Fibroblast of skin of back (primary cell): Measurements from ENCODE around the gene RYR2.

Source experiments
- DNase-seq: peaks from one replicate; pipeline ENCODE4 v3.0.0-alpha.2; 2013

RYR2 gene

DNA sequence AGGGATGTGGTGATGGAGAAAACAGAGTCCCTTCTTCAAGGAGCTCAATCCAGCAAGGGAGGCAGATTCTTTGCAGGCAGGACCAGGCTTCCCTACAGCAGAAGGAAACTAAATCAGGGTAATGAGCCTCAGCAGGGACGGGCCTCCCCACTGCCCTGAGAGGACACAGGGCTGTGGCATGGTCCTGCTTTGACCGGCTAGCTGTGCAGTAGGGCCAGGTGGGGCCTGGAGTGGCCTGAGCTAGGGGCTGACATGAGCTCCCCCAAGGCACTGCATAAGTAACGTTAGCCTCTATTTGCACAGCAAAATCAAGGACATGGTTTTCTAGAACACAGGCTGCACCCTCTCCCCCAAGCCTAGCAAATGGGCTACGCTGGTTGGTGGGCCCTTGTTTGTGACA is 162.9 kb downstream of the RYR2 start:
- DNase-seq, result no peak

DNA sequence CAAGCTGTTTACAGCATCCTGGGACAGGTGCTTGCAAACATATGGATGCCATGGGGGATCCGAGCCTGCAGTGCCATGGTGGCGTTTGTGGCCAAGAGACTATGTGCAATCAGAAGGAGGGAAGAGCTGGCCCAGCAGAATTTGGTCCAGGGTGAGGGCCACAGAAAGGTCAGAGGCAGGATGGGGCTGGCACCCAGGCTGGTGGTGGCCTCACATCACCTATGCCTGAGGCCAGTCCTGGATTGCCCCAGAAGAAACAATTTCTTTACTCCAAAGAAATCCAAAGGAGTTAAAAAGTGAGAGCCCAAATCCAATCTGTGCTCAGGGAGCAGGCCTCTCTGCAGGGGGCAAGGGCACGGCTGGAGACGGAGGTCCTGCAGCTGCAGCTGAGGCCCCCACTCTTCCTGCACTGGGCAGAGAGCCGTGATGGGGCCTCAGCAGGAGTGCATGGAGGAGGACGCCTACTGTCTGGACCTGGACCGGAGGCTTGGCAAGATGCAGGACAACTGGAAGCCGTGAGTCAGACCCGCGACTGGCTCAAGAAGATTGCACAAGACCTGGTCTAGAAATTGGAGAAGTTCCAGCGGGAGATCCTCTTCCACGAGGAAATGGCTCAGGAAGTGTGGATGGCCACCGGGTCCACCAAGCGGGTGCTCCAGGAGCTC is 163.5 kb downstream of the RYR2 start:
- DNase-seq, result no peak

DNA sequence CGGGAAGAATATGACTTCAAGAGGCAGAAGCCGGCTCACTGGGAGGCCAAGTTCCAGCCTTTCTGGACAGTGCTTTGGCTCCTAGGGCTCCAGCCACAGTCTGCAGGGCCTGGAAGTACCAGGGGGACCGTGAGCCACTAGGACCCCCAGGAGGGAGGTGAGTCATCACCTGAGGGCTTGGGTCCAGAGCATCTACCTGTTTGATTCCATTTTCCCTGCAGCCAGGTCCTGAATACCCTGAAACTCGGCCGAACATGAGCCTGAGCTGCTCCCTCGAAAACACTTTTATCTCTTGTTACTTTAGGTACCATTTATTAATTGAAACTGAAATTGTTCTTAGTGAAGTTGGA is 164.1 kb downstream of the RYR2 start:
- DNase-seq, result no peak

DNA sequence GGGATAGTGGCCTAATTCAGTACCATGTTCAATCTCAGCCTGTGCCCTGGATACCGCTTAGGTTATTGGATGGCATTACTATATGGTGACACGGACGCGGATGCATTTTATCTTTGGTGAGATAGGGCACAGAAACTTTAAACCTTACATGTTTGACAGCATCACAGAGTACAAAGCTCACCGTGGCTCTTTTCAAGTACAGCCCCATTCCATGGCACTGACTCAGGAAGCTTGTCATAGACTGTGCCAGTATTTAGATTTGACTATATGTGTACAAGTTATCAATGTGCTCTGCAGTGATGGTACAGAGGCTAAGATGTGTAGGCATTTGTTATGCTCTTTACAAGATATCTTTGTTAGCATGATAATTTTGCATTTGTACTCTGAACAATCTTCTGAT is 169.0 kb downstream of the RYR2 start:
- no peak for DNase-seq

DNA sequence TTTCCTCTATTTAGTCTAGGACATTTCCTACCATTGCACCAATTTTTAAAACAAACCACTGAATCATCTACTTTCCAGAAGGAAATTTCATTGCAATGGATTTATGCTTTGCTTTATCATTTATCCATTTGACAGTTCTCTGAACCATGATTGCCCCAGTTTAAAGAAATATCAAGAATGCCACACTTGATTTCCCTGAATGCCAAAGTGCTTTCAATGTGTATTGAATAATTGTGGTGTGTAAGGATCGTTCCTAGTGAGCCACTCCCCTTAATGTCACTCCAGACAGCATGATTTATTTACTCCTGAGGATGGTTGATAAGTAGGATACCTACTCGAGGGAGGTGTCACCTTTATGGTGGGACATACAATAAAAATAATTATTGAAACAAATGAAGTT is 169.6 kb downstream of the RYR2 start:
- DNase-seq, result no peak

DNA sequence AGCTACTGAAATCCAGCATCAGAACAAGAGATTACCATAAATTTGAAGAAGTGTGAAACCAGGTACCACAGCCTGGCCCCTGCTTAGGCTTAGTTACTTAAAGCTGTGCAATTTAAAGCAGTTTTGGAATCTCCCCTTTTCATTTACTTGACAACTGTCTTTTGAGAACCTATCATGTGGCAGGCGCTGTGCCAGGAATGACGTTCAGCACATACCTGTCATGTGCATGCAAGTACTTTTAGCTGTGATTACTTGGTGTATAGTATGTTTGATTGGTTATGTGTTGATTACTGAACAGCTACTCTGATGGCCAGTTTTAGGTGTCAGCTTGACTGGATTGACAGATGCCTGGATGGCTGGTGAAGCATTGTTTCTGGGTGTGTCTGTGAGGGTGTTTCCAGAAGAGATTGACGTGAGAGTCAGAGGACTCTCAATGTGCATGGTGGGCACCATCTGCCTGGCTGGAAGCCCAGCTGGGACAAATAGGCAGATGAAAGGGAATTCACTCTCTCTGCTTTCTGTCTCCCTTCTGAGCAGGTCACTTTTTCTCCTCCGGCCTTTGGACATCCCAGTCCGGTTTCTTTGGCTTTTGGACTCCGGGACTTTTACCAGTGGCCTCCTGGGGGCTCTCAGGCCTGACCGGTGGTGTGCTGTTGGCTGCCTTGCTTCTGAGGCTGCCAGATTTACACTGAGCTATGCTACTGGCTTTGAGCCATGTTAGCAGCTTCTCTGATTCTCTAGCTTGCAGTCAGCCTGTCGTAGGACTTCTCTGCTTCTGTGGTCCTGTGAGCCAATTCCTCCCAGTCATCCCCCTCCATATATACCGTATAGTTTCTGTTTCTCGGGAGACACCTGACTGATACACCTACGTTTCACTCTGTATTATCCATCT is 178.0 kb downstream of the RYR2 start:
- no peak for DNase-seq

DNA sequence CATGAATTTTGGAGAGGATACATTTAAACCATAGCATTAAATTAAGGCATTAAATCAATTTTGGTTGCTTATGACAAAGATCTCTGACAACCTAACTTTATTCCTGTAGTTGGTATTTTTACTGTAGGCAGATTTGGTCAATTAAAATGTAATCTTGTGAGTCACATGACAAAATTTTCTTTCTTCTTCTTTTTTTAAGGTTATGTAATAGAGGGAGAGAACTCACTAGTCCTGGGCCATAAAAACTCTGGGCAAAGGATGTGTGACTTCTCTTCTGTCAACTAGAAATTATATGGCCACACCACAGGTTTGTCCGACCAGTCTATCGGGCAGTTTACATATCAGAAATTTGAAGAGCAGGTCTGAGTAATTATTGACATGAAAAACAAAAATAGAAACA is 181.4 kb downstream of the RYR2 start:
- DNase-seq, result no peak

DNA sequence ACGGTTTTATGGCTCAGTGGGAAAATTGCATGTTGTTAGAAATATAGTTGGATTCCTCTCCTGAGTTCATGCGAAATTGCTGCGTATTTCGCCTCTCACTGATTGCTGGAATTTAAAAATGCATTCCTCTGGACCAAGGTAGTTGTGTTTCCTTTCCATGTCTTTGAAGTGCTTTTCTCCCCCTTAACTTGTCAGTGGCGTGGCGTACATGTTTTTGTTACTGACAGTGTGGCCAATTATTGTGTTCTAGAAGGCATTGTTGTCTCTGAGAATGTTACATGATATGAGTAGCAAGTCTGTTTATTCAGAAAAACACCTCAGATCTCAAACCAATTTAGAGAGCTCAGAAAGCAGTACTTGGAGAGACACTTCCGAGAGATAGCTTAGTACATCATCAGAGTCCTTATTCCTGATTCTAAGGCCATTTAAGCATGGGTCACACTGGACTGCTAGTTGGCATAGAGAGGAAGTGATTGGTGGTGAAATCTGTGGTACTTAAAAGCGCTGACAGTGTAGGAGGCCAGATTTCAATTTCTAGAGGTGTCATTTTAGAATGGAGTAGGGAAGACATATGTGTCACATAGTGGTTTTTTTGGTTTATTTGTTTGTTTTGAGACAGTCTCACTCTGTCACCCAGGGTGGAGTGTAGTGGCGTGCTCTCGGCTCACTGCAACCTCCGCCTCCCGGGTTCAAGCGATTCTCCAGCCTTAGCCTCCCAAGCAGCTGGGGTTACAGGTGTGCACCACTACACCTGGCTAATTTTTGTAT is 184.4 kb downstream of the RYR2 start:
- DNase-seq, result no peak

DNA sequence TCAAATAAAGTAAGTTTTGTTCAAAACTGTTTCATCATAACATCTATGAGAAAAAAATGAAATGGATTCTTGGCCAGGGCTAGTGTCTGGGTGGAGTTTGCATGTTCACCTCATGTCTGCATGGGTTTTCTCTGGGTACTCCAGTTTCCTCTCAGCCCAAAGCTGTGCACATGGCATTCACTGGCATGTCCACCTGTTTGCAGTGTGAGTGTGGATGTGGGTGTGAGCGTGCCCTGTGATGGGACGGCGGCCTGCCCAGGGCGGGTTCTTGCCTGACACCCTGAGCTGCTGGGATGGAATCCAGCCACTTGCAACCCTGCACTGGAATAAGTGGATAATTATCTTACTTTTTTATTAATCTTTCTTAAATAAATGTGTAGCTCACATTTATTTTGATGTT is 185.5 kb downstream of the RYR2 start:
- DNase-seq, result no peak

DNA sequence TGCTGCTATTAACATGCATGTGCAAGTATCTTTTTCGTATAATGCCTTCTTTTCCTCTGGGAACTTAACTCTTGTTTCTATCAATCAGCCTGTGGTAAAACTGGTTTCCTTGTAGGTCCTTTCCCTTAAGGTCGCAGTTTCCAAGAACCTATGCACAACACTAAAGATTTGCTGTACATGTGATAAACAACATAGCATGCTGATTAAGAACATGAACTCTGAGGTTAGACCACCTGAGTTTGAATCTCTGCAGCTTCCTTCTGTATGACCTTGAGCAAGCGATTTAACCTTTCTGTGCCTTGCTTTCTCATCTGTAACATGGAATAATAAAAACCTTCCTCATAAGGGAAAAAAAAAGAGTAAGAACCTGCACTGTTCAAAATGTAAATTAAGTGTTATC is 186.4 kb downstream of the RYR2 start:
- no peak for DNase-seq

DNA sequence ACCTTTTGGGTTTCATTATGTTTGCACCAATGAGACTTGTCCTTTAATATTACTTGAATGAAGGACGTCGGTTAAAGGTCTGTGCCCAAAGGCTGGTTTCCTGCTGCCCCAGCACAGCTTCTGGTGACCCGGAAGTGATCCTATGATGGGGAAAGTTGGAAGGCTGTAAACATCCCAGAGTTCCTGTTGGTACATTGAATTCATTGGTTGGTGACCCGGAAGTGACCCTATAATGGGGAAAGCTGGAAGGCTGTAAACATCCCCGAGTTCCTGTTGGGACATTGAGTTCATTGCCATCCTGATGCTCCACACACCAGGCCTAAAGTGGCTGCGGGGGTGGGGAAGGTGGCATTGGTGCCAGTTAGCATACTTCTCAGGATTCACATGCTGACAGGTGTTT is 187.3 kb downstream of the RYR2 start:
- DNase-seq, result no peak

DNA sequence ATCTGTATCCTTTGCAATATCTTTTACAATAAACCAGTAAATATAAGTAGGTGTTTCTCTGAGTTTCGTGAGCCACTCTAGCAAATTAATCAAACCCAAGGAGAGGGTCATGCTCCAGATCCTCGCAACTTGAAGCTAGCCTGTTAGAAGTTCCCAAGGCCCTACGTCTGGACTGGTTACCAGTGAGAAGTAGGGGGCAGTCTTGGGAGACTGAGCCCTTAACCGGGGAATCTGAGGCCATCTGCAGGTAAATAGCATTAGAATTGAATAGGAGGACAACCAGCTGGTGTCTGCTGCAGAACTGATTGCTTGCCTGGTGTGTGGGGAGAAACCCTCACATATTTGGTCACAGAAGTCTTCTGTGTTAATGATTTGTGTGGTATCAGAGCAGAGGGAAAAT is 190.5 kb downstream of the RYR2 start:
- DNase-seq, result no peak

DNA sequence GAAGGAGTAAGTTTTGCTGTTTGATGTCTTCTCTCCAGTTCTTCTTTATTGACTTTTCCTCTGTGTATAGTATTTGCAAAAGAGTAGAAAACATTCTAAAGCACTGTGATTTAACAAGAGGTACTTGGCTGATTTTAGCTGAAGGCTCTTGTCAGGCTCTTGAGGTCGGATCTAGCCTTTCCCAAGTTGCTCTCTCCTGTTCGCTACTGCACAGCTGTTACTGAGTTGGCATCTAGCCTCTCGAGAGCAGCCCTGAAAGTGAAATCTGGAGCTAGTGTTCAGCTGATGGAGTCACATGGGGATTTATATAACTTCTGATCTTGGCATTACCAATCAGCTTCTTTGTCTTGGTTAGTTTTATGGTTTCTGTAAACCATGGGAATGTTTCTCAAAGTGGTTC is 193.1 kb downstream of the RYR2 start:
- no peak for DNase-seq

DNA sequence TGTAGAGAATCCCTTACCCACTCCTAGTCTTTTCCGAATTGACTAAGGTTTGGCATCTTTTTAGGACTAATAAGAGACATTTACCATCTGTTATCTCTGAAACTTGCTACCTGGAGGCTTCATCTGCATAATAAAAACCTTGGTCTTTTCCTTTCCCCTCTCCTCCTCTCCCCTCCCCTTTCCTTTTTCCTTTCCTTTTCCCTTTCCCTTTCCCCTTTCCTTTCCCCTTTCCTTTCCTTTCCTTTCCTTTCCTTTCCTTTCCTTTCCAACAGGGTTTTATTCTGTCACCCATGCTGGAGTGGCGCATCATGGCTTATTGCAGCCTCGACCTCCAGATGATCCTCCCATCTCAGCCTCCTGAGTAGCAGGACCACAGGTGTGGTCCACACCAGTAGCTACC is 195.7 kb downstream of the RYR2 start:
- DNase-seq, result no peak

DNA sequence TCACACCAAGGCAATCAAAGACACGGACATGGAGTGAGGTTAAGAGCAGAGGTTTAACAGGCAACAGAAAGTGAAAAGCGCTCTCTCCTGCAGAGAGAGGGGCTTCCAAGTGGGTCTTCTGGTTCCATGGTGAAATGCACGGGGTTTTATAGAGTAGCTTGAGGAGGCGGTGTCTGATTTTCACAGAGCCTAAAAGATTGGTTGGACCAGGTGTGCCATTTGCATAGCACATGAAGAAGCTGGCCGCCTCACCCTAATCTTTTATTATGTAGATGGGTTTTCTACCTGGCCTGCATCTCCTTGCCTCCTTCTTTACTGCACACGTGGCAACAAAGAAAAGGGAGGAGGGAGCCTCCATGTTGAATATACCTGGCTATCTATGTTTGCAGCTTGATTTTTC is 197.3 kb downstream of the RYR2 start:
- no peak for DNase-seq

DNA sequence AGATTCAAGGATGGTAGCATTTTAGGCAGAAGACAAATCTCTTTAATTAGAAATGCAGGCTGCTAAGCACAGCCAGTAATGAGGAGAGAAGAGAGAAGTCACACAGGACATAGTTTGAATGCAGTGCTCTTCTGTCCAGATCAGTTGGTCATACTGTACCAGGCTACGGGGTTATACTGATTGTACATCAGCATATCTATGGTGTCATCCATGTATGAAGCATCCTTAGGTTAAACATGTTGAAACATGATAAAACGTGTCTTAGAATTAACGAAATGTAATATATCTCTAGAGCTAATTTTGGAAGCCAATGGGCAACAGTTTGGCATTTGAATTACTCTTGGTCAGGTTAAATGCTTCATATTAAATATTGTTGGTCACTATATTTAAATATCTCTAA is 199.1 kb downstream of the RYR2 start:
- no peak for DNase-seq

DNA sequence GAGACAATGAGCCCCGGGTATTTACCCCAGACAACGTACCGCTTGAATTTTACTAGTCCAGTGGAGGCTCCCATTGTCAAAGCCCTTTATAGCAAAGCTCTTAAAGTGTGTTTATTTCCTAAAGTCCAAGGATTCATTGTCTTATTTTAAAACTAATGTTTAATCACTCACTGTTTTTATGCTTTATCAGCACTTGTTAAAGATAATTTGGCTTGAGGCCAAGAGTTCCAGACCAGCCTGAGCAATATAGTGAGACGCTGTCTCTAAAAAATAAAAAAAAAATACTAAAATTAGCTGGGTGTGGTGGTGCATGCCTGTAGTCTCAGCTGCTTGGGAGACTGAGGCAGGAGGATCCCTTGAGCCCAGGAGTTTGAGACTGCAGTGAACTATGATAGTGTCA is 202.8 kb downstream of the RYR2 start:
- no peak for DNase-seq

DNA sequence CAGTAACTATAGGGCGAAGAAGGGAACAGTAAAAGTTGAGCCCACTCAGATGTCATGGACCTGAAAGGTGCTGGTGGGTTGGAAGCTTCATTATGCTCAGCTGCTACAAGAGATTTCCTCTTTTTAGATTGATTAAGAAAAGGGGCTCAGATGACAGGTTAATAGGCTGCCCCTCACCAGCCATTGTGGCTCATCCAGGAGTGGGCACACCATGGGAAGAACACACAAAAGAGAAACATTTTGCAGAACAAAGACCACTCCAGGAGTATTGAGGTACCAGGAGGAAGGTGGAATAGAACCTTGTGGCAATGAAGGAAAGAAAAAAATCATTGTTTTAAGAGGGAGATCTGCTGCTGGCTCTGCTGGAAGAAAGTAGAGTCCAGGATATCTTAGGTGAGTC is 205.5 kb downstream of the RYR2 start:
- no peak for DNase-seq

DNA sequence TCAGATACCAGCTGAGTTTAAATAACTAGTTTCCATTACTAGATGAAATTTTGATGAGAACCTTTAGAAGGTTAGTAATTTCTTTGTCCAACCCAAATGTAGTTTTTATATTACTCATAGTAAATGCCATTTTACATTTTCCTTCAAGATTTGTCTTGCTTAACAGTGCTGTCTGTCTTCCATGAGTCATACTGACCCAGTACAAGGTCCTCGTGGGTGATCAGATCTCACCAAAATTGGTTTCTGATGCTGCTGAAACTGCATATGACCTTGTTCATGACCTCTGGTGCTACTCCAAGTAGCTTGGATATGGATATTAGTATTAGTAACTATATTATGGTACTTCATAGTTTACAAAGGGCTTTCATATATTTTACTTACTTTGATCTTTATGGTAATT is 207.1 kb downstream of the RYR2 start:
- DNase-seq, result no peak

DNA sequence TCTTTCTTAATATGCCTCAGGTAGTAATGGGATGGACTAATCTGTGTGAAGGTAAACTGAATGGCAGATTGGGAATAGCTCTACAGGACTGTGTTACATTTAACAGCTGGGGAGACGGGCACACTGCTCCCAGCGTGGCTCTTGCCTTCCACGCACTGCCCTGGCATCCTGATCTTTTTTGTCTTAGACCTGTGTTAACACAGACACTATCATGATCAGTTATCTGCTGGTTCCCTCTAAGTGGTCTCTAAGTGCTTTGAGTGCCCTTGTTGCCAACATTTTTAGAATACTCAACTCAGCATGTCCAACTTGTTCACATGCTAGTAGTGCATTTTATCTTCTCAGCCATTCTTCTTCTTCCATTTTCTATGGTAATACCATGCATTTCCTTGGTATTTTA is 208.1 kb downstream of the RYR2 start:
- DNase-seq, result no peak

DNA sequence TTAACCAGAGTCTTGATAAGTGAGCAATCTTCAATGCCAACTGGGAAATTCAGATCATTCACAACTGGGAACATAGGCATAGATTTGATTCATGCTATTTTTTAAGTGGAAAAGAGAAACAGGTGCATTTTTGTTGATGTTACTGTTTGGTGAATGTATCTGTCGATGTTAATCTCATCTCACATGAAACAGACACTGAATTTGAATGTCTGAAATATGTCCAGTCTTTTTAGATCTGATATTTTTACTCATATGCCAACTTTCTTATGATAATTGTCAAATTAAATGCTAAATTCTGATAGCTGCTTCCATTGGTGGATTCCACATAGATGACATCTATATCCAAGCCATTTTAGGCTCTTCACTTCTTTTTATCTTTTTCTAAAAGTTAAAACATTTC is 213.1 kb downstream of the RYR2 start:
- no peak for DNase-seq

DNA sequence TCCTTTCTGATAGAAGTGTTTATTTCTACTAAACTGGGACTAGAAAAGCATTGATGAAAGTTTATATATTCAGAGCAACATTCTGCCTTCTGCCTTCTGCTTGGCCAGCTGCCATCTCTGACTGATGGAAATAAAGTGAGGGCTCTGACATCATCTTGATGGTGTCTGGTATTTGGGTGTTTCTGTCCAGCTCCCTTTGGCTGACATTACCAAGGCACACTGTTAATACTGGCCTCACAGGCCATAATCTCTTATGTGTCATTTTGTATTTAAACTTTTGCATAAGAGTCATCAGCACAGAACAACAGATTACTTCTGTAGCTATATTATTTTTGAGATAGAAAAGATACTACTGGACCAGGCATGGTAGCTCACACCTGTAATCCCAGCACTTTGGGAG is 216.9 kb downstream of the RYR2 start:
- no peak for DNase-seq

DNA sequence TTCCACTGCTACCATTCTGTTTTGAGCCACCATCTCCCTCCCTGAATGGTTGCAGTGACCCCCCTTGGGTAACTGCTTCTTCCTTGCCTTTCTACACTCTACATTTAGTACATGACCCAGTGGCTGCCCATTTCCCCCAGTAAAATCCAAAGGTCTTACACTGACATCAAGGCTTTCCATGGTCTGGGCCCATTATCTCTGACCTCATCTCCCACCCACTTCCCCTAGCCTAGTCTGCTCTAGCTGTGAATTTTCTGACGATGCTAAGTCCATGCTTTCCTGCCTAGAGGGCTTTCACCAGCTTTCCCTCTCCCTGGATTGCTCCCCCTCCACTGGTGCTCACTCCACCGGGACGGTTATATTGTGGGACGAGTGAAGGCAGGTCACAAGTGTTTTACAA is 219.2 kb downstream of the RYR2 start:
- DNase-seq, result no peak

DNA sequence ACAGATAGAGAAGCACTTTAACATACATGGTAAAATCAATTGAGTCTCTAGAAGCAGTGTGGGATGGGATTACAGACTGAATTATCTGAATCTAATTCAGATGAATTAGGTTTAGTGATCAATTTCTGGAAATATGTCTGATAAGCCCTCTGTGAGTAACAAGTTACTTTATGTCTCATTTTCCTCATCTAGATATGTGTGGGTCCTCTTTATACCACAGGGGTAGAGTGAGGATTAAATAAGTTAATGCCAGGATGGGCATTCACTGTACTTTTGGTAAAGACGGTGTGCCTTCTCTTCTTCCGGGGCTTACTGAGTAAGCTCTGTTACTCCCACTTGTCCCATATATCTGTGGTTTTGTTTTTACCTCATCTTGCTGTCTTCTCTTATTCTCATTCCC is 225.8 kb downstream of the RYR2 start:
- no peak for DNase-seq
